ENCODE data around the gene HELZ2.
"Not testable (repeated sequence)": the region's sequence is repeated elsewhere in the genome, so short reads cannot be mapped to it uniquely, and the experiment has no call there.

The HELZ2 gene

DNA sequence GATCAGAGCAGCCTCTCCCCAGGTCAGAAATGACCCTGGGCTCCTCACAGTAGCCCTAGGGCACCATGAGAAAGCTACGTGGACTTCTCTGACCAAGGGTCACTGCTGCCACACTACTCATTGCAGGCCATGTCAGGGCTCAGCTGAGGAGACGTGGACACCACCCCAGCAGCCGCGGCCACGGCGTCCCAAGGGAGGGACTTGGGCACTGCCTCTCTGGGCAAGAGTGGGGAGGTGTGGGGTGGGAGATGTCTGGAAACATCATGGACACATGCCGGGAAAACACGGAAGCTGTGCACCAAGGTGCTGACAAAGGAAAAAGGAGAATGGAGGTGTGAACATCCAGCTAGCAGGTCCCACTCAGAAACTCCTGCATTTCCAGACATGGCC lies 43.8 kb upstream of the HELZ2 start:
- TF ChIP-seq, protein P1, sequence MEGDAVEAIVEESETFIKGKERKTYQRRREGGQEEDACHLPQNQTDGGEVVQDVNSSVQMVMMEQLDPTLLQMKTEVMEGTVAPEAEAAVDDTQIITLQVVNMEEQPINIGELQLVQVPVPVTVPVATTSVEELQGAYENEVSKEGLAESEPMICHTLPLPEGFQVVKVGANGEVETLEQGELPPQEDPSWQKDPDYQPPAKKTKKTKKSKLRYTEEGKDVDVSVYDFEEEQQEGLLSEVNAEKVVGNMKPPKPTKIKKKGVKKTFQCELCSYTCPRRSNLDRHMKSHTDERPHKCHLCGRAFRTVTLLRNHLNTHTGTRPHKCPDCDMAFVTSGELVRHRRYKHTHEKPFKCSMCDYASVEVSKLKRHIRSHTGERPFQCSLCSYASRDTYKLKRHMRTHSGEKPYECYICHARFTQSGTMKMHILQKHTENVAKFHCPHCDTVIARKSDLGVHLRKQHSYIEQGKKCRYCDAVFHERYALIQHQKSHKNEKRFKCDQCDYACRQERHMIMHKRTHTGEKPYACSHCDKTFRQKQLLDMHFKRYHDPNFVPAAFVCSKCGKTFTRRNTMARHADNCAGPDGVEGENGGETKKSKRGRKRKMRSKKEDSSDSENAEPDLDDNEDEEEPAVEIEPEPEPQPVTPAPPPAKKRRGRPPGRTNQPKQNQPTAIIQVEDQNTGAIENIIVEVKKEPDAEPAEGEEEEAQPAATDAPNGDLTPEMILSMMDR (conservative IDR thresholded peaks at IDR 0.05) = no peak
- no peak for TF ChIP-seq ZFX (IDR thresholded peaks at IDR 0.05)
- no peak overlapping the region for H3K27ac ChIP-seq

DNA sequence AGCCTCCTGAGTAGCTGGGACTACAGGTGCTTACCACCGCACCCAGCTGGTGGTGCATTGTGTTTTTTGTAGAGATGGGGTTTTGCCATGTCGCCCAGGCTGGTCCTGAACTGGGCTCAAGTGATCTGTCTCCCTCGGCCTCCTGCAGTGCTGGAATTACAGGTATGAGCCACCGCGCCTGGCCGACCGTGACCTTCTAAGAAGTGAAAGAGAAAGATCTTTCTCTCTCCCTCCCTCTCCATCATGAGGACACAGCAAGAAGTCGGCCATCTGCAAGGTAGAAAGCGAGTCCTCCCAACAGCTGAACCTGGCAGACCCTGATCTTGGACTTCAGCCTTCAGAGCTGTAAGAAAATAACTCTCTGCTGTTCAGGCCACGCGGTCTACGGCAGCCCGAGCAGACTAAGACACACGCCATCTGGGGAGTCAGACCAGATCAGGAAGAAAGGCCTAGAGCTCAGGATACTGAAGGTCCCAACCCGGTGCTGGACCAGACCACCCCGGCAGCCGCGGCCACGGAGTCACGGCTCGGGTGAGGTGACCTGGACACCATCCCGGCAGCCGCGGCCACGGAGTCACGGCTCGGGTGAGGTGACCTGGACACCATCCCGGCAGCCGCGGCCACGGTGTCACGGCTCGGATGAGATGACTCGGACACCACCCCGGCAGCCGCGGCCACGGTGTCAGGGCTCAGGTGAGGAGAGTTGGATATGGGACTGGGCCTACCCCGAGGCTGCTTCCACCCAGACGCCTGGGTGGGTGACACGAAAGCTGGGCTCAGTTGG lies 43.2 kb upstream of the HELZ2 start:
- H3K27ac ChIP-seq = no peak overlapping the region
- no peak for TF ChIP-seq ZFX (IDR thresholded peaks at IDR 0.05)
- TF ChIP-seq, protein P1 (conservative IDR thresholded peaks at IDR 0.05) = no peak

DNA sequence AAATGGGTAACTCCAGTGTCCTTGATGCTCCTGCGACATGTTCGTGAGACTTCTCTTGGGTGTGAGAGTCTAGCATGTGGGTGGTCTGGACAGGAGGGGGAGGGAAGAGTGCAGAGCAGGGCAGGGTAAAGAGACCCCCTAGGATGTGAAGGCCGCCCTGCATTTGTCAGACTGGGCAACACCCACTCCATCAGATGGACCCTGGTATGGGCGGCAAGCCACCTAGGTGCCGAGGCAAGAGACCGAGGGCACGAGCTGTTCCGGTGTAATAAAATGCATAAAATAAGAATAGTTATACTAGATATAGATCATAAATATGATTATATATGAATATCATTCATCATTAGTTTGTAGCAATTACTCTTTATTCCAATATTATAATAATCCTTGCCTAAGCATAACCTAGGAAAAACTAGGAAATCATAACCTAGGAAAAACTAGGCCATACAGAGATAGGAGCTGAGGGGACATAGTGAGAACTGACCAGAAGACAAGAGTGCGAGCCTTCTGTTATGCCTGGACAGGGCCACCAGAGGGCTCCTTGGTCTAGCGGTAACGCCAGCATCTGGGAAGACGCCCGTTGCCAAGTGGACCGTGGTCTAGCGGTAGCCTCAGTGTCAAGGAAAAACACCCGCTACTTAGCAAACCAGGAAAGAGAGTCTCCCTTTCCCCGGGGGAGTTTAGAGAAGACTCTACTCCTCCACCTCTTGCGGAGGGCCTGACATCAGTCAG lies 40.0 kb upstream of the HELZ2 start:
- H3K27ac ChIP-seq = not testable (repeated sequence)

DNA sequence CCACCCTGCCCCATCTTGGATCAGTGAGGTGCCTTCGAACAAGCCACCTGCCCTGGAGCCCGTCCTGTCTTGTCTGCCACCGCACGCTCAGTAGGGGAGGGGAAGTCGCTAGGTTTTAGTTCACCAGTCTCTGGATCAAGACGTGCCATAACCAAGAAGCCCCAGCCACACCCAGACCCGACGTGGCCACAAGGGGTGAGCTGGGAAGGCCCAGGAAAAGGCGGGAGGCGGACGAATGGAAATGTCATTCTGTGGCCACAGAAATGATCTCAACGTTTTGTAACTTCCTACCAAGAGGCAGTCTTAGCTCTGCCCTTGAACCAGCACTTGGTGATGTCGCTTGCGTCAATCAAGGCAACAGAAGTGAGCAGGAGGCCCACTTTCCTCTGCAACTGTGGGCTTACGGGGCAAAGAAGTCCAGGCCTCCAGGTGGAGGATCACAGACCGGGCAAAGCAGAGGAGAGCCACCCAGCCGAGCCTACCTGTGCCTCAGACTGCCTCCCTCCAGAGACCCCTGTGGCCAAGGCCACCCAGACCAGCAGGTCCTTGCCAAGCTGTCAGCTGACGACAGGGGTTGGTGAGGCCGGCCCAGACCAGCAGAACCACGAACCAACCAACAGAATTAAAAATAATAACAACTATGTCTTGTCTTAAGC lies 38.4 kb upstream of the HELZ2 start:
- TF ChIP-seq, protein P1 (conservative IDR thresholded peaks at IDR 0.05) = no peak
- TF ChIP-seq ZFX (IDR thresholded peaks at IDR 0.05) = no peak
- H3K27ac ChIP-seq = no peak overlapping the region

DNA sequence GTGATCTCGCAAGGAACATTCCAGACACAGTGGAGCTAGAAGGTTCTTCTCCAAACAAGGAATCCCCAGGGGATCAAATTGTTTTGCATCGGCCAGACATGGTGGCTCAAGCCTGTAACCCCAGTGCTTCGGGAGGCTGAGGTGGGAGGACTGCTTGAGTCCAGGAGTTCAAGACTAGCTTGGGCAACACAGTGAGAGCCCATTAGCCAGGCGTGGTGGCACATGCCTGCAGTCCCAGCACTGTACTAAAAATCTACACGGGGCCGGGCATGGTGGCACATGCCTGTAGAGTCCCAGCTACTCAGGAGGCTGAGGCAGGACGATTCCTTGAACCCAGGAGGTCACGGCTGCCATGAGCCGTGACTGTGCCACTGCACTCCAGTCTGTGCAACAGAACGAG lies 37.6 kb upstream of the HELZ2 start:
- no peak for TF ChIP-seq ZFX (IDR thresholded peaks at IDR 0.05)
- TF ChIP-seq, protein P1 (conservative IDR thresholded peaks at IDR 0.05) = no peak
- H3K27ac ChIP-seq = no peak overlapping the region

DNA sequence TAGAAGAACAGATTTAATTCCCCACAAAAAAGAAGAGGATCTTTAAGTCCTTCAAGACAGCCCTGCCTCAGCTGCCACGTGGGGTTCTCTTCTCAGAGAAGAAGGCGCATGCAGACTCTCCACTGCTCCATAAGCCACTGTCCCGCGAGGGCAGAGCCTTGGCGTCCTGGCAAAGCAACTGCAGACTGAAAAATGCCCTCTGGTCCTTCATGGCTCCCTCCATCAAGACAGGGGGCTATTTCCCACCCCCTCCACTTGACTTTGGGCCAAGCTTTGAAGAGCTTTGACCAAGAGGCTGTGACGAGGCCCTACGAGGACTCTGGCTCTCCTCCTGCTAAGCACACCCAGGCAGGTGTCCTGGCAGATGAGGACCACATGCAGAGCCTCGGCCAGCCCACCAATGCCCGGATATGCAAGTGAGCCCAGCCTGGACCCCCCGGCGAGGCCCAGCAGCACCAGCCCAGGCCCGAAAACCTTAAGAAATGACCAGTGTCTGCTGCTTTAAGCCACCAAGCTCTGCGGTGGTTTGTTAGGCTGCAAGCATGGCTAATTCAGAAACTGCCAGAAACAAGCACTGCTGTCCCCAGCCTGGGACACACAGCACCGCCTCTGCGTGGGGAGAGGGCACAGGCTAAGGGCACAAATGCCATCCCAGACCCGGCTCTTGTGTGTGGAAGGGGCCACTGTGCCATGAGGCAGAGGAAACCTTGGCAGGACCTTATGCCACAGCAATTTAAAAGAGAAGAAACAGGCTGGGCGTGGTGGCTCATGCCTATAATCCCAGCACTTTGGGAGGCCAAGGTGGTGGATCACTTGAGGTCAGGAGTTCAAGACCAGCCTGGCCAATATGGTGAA lies 36.8 kb upstream of the HELZ2 start:
- H3K27ac ChIP-seq = no peak overlapping the region
- TF ChIP-seq, protein P1 (conservative IDR thresholded peaks at IDR 0.05) = no peak
- no peak for TF ChIP-seq ZFX (IDR thresholded peaks at IDR 0.05)

DNA sequence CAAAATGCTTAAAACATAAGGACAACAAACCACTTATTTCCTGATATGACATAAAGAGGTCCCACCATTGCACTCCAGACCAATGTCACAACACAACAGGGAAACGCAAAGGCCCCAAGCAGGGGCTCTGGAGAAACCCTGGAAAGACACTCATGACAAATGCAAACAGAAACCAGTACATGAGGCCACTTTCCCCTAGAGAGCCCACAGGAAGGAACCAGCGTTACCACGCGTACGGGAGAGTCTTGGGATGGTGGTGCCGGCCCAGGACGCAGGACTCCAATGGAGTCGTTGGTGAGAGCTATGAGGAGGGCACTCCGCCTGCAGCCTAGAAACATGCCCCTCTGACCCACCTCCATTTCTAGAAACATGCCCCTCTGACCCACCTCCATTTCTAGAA lies 32.6 kb upstream of the HELZ2 start:
- no peak for TF ChIP-seq ZFX (IDR thresholded peaks at IDR 0.05)
- TF ChIP-seq, protein P1 (conservative IDR thresholded peaks at IDR 0.05) = no peak

More for the DNA sequence above, 32.6 kb upstream of the HELZ2 start:
- H3K27ac ChIP-seq = no peak overlapping the region
